AG20443 (cell line): ENCODE data around the gene LAG3.
A peak's percentile ranks its signal among the peaks of the same experiment; 100 is the strongest.

Source experiments
- DNase-seq: peaks from one replicate; pipeline ENCODE4 v3.0.0; 2012; ENCODE audit warnings: low spot score, mixed read lengths

Gene LAG3

GRCh38 chr12:6790496-6791150 is 18.3 kb downstream of the LAG3 start:
- DNase-seq: no peak

GRCh38 chr12:6791931-6792520 is 19.7 kb downstream of the LAG3 start:
- DNase-seq: no peak

- no peak for DNase-seq
These were observed 20.3 kb downstream of the LAG3 start for GRCh38 chr12:6792522-6793201.

- no peak for DNase-seq
These were observed 22.8 kb downstream of the LAG3 start for GRCh38 chr12:6795088-6795487.

- no peak for DNase-seq
These were observed 24.3 kb downstream of the LAG3 start for GRCh38 chr12:6796576-6796975.

- no peak for DNase-seq
These were observed 26.8 kb downstream of the LAG3 start for GRCh38 chr12:6799147-6799546.

- no peak for DNase-seq
These were observed 34.9 kb downstream of the LAG3 start for GRCh38 chr12:6807170-6807569.

- no peak for DNase-seq
These were observed 36.7 kb downstream of the LAG3 start for GRCh38 chr12:6809056-6809455.

- no peak for DNase-seq
These were observed 38.4 kb downstream of the LAG3 start for GRCh38 chr12:6810758-6811157.

- DNase-seq: no peak
These were observed 41.0 kb downstream of the LAG3 start for GRCh38 chr12:6813363-6813762.

- no peak for DNase-seq
These were observed 44.3 kb downstream of the LAG3 start for GRCh38 chr12:6816598-6816997.

GRCh38 chr12:6817098-6817497 is 44.8 kb downstream of the LAG3 start:
- no peak for DNase-seq

- DNase-seq: no peak
These were observed 45.4 kb downstream of the LAG3 start for GRCh38 chr12:6817662-6818157.

GRCh38 chr12:6818222-6818621 is 45.9 kb downstream of the LAG3 start:
- no peak for DNase-seq

GRCh38 chr12:6818645-6819044 is 46.3 kb downstream of the LAG3 start:
- no peak for DNase-seq

GRCh38 chr12:6819106-6820030 is 47.0 kb downstream of the LAG3 start:
- no peak for DNase-seq

- no peak for DNase-seq
These were observed 47.8 kb downstream of the LAG3 start for GRCh38 chr12:6820166-6820565.

GRCh38 chr12:6821591-6822425 is 49.5 kb downstream of the LAG3 start, which contains the start of gene GPR162:
Gene GPR162, plus strand, starts transcription at chr12:6821821. Its CDS starts 2,078 bp downstream, at chr12:6823899.
- DNase-seq: peak; percentile 84

- no peak for DNase-seq
These were observed 50.3 kb downstream of the LAG3 start for GRCh38 chr12:6822426-6823135.
